ENCODE data around the gene IQCH.
"Not testable (repeated sequence)": the region's sequence is repeated elsewhere in the genome, so short reads cannot be mapped to it uniquely, and the experiment has no call there.

Gene IQCH

DNA sequence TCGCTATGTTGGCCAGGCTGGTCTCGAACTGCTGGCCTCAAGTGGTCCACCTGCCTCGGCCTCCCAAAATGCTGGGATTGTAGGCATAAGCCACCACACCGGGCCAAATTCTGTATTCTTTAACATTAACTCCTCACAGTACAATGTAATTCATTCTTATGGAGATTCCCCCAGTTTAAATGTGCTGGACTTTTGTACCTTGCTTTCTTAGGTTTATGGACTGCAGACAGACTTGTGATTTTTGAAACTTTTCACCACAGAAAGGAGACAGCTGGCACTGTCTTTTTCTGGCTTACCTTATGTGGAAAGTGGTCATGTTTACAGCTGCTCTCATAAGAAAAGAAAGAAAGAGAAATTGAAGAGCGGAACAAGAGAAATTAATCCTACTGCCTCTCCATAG is 103.8 kb downstream of the IQCH start:
- no peaks in the 10 kb centered on the region for H3K9me3 ChIP-seq (ENCODE audit: severe bottlenecking)
- H3K27me3 ChIP-seq (ENCODE audit: insufficient read depth, low read depth, severe bottlenecking), result no peaks in the 10 kb centered on the region
- no peak overlapping the region for H3K4me3 ChIP-seq (ENCODE audit: low read depth, low read length)
- DNase-seq, result no peak
- TF ChIP-seq, protein P1, sequence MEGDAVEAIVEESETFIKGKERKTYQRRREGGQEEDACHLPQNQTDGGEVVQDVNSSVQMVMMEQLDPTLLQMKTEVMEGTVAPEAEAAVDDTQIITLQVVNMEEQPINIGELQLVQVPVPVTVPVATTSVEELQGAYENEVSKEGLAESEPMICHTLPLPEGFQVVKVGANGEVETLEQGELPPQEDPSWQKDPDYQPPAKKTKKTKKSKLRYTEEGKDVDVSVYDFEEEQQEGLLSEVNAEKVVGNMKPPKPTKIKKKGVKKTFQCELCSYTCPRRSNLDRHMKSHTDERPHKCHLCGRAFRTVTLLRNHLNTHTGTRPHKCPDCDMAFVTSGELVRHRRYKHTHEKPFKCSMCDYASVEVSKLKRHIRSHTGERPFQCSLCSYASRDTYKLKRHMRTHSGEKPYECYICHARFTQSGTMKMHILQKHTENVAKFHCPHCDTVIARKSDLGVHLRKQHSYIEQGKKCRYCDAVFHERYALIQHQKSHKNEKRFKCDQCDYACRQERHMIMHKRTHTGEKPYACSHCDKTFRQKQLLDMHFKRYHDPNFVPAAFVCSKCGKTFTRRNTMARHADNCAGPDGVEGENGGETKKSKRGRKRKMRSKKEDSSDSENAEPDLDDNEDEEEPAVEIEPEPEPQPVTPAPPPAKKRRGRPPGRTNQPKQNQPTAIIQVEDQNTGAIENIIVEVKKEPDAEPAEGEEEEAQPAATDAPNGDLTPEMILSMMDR (IDR thresholded peaks at IDR 0.05; ENCODE audit: low read depth, low read length), result no peak
- no peak overlapping the region for H3K27ac ChIP-seq
- H3K36me3 ChIP-seq, result no peaks in the 10 kb centered on the region

DNA sequence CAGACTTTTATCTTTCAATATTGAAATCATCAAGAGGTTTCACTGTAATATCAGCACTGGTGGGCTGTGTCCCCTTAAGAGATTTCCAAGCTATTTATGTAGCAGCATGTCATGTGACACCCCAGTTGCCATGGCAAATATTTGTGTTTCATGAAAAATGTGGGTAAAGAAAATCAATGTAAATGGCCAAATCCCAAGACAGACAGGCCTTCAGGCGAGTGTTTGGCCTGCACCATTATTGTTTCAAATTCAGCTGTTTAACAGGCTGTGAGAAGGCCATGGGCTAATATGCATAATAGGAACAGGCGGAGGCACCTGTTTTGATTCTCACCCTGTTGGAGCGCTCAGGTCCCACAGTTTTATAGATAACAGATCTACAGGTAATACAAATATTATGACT is 104.2 kb downstream of the IQCH start:
- Histone ChIP-seq H3K27me3 (ENCODE audit: insufficient read depth, low read depth, severe bottlenecking) (no peaks in the 10 kb centered on the region), H3K9me3 (ENCODE audit: severe bottlenecking) (no peaks in the 10 kb centered on the region), H3K4me3 (ENCODE audit: low read depth, low read length) (no peak overlapping the region), H3K27ac (no peak overlapping the region), H3K36me3 (no peaks in the 10 kb centered on the region)
- DNase-seq, result no peak
- TF ChIP-seq, protein P1 (IDR thresholded peaks at IDR 0.05; ENCODE audit: low read depth, low read length), result no peak

DNA sequence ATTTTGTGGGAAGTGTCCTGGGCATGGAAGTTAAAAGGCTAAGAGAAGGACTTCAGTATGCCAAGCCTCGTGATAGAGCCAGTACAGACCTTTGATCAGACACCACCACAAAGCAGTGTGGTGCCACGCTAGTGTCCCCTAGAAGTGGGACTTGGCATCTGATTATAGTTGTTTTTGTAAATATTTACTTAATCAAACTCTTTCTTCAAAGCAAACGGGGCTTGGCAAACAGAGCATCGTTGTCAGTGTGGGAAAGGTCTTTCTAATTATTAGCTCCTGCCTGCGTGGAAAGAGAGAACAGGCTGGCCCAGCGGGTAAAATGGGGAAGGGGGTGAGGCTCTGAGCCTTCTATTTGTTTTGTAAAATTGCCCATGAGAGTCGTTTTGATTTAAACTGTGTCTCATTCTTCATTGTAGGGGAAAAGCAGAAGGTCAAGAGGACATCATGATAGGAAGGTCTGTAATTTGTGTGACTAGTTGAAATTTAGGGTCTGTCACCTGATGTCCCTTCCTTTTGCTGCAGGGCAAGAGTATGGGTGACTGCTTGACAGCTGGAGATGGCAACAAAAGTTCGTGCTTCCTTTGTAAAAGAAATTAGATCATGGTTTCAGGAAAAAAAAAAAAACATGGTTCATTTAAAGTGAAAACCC is 105.0 kb downstream of the IQCH start:
- no peaks in the 10 kb centered on the region for H3K9me3 ChIP-seq (ENCODE audit: severe bottlenecking)
- DNase-seq, result no peak
- TF ChIP-seq, protein P1 (IDR thresholded peaks at IDR 0.05; ENCODE audit: low read depth, low read length), result no peak
- H3K27me3 ChIP-seq (ENCODE audit: insufficient read depth, low read depth, severe bottlenecking), result no peaks in the 10 kb centered on the region
- no peak overlapping the region for H3K4me3 ChIP-seq (ENCODE audit: low read depth, low read length)
- H3K27ac ChIP-seq, result no peak overlapping the region
- H3K36me3 ChIP-seq, result no peaks in the 10 kb centered on the region

DNA sequence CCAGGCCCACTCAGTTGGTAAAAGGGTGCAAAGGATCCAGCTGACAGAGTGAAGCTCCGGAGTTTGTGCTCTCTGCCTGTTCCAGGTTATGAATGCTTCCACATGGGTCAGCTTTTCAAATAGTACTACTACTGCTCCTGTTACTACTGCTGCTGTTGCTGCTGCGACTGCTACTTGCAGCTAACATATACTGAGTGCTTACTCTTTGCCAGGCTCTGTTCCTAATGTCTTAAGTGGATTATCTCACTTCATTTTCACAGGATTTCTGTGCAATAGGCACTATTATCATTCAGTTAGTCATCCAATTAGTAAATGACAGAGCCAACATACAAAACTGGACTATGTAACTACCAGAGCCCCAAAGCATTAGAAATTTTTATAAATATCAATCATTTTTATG is 106.5 kb downstream of the IQCH start:
- Histone ChIP-seq H3K27me3 (ENCODE audit: insufficient read depth, low read depth, severe bottlenecking) (no peaks in the 10 kb centered on the region), H3K36me3 (no peaks in the 10 kb centered on the region), H3K4me3 (ENCODE audit: low read depth, low read length) (no peak overlapping the region), H3K9me3 (ENCODE audit: severe bottlenecking) (no peaks in the 10 kb centered on the region), H3K27ac (no peak overlapping the region)
- TF ChIP-seq, protein P1 (IDR thresholded peaks at IDR 0.05; ENCODE audit: low read depth, low read length), result no peak
- DNase-seq, result peak; percentile 13

DNA sequence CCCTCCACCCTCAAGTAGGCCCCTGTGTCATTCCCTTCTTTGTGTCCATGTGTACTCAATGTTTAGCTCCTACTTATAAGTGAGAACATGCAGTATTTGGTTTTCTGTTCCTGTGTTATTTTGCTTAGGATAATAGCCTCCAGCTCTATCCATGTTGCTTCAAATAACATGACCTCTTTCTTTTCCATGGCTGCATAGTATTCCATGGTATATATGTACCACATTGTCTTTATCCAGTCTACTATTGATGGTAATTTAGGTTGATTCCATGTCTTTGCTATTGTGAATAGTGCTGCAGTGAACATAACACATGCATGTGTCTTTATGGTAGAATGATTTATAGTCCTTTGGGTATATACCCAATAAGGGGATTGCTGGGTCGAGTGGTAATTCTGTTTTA is 109.1 kb downstream of the IQCH start:
- H3K9me3 ChIP-seq (ENCODE audit: severe bottlenecking); H3K4me3 ChIP-seq (ENCODE audit: low read depth, low read length); DNase-seq; H3K27me3 ChIP-seq (ENCODE audit: insufficient read depth, low read depth, severe bottlenecking); H3K36me3 ChIP-seq; H3K27ac ChIP-seq: not testable (repeated sequence)

DNA sequence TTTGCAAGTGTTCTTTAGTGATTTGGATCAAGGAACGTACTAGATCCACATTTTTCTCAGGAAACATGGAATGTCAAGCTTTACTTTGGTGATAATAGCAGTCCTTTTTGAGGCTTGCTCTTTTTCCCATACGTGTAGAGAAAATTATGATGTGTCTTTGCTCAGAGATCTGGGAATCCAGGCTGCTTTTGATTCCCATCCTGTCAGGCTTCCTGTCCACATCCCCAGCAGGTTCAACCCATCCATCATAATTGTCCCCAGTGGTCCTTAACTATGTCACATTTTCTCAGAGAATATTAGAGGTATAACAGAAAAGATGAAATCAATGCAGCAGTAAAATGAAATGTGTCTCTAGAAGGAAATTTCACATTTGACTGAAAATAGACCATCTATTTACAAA is 111.4 kb downstream of the IQCH start:
- H3K4me3 ChIP-seq (ENCODE audit: low read depth, low read length), result no peak overlapping the region
- no peaks in the 10 kb centered on the region for H3K36me3 ChIP-seq
- no peaks in the 10 kb centered on the region for H3K27me3 ChIP-seq (ENCODE audit: insufficient read depth, low read depth, severe bottlenecking)
- TF ChIP-seq, protein P1 (IDR thresholded peaks at IDR 0.05; ENCODE audit: low read depth, low read length), result no peak
- H3K27ac ChIP-seq, result no peak overlapping the region
- no peaks in the 10 kb centered on the region for H3K9me3 ChIP-seq (ENCODE audit: severe bottlenecking)
- no peak for DNase-seq
